Measurements from ENCODE around the gene FER.
"Not testable (repeated sequence)": the region's sequence is repeated elsewhere in the genome, so short reads cannot be mapped to it uniquely, and the experiment has no call there.

Gene FER

GRCh38 chr5:108957333-108957732, 209.6 kb downstream of the FER start:
- DNase-seq (ENCODE audit: low read depth in 2 of 2), result no peak

DNA sequence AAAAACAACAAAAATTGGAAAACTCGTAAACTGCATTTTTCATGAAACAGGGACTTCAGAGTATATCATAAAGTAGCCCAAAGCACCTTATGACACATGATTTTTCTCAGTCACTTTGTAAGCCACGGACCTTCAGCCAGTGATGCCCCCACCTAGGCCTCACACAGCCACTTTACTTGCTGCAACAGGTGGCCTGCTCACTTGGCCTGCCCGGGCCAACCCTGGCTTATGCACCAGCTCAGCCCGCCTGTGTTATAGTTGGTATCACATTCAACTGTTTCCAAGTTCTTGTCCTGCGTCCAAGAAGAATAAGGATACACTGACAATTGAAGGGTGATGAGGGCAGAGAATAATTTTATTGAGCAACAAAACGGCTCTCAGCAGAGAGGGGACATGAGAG, 219.2 kb downstream of the FER start:
- no peak for DNase-seq (ENCODE audit: low read depth in 2 of 2)

DNA sequence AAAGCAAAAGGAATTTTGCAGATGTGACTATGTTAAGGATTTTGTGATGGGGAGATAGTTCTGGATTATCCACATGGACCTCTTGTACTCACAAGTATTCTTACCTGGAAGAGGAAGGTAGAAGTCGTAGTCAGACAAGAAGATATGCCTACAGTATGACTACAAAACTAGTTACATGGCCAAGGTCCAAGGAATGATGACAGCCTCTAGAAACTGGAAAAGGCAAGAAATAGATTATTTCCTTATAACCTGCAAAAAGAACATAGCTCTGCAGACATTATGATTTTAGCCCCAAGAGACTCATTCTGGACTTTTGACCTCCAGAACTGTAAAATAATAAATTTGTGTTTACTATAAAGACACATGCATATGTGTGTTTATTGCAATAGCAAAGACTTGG, 226.9 kb downstream of the FER start:
- no peak for DNase-seq (ENCODE audit: low read depth in 2 of 2)

- no peak for DNase-seq (ENCODE audit: low read depth in 2 of 2)
Measured at GRCh38 chr5:108975697-108976096, 228.0 kb downstream of the FER start.

DNA sequence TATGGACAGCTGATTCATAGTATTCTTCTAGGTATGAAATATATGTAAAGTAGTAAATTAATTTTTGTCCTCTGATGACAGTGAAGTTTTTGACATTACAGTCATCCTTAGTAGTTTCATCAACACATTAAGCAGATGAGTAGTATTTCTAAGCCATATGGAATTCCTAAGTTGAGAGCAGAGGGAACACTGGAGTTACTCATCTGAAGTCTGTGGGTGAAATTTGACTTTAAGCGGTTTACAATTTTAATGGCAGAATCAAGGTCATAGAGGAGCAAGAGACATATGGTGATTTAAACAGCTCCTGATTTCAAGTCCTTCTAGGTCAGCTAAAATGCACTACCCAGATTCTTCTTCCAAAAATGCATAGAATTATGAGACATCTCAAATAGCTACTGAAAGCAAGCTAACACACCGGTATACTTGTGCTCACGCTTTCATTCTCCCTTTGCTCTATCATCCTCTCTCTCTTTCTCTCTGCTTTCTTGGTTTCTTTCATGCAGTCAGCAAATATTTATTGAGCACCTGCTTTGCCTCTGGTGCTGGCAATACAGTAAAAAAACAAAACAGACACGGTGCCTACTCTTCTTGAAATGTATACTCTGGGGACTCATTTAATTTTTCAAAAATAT, 235.9 kb downstream of the FER start:
- peak; percentile 44 to 54 for DNase-seq (ENCODE audit: low read depth in 2 of 2)

- DNase-seq (ENCODE audit: low read depth in 2 of 2), result no peak
Measured at GRCh38 chr5:108989761-108990392, 242.2 kb downstream of the FER start.

DNA sequence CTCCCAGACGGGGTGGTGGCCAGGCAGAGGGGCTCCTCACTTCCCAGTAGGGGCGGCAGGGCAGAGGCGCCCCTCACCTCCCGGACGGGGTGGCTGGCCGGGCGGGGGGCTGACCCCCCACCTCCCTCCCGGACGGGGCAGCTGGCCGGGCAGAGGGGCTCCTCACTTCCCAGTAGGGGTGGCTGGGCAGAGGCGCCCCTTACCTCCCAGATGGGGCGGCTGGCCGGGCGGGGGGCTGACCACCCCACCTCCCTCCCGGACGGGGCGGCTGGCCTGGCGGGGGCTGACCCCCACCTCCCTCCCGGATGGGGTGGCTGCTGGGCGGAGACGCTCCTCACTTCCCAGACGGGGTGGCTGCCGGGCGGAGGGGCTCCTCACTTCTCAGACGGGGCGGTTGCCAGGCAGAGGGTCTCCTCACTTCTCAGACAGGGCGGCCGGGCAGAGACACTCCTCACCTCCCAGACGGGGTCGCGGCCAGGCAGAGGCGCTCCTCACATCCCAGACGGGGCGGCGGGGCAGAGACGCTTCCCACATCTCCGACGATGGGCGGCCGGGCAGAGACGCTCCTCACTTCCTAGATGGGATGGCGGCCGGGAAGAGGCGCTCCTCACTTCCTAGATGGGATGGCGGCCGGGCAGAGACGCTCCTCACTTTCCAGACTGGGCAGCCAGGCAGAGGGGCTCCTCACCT, 244.8 kb downstream of the FER start:
- not testable (repeated sequence) for DNase-seq (ENCODE audit: low read depth in 2 of 2)

DNA sequence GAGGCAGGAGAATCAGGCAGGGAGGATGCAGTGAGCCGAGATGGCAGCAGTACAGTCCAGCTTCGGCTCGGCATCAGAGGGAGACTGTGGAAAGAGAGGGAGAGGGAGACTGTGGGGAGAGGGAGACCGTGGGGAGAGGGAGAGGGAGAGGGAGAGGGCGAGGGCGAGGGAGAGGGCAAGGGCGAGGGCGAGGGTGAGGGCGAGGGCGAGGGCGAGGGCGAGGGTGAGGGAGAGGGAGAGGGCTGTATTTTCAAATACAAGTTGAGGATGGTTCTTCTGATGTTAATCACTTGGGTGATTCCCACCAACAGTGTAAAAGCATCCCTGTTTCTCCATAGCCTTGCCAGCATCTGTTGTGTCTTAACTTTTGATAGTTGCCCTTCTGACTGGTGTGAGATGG, 245.7 kb downstream of the FER start:
- DNase-seq (ENCODE audit: low read depth in 2 of 2), result not testable (repeated sequence)

DNA sequence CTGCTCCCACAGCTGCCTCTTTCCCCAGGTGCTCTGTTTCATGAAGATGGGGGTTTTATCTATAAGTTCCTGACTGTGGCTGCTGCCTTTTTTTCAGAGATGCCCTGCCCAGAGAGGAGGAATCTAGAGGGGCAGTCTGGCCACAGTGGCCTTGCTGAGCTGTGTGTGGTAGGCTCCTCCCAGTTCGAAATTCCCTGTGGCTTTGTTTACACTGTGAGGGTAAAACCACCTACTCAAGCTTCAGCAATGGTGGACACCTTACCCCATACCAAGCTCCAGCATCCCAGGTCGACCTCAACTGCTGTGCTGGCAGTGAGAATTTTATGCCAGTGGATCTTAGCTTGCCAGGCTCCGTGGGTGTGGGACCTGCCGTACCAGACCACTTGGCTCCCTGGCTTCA, 250.0 kb downstream of the FER start:
- DNase-seq (ENCODE audit: low read depth in 2 of 2), result no peak

DNA sequence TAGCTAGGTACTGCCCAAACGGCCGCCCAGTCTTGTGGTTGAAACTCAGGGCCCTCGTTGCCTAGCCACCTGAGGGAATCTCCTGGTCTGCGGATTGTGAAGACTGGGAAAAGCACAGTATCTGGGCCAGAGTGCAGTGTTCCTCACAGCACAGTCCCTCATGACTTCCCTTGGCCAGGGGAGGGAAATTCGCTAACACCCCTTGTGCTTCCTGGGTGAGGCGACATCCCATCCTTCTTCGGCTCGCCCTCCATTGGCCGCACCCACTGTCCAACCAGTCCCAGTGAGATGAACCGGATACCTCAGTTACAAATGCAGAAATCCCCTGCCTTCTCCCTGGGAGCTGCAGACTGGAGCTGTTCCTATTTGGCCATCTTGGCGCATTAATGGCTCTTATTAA, 250.5 kb downstream of the FER start:
- DNase-seq (ENCODE audit: low read depth in 2 of 2), result no peak

DNA sequence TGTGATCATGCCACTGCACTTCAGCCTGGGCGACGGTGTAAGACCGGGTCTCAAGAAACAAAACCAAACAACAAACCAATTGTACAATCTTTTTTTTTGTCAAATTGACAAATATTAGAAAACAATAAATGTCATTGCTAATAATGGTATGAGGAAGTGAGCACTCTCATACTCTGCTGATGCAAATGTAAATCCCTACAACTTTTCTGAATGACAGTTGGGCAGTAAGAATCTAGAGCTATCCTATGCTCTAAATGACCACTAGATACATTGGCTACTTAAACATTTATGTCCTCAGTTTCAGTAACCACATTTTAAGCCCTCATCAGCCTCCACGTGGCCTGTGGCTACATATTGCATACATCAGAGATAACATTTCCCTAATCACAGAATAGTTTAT, 256.2 kb downstream of the FER start:
- DNase-seq (ENCODE audit: low read depth in 2 of 2), result no peak

GRCh38 chr5:109005297-109006009, 257.8 kb downstream of the FER start:
- no peak for DNase-seq (ENCODE audit: low read depth in 2 of 2)

GRCh38 chr5:109006129-109006528, 258.4 kb downstream of the FER start:
- no peak for DNase-seq (ENCODE audit: low read depth in 2 of 2)

- no peak for DNase-seq (ENCODE audit: low read depth in 2 of 2)
Measured at GRCh38 chr5:109016300-109016699, 268.6 kb downstream of the FER start.

DNA sequence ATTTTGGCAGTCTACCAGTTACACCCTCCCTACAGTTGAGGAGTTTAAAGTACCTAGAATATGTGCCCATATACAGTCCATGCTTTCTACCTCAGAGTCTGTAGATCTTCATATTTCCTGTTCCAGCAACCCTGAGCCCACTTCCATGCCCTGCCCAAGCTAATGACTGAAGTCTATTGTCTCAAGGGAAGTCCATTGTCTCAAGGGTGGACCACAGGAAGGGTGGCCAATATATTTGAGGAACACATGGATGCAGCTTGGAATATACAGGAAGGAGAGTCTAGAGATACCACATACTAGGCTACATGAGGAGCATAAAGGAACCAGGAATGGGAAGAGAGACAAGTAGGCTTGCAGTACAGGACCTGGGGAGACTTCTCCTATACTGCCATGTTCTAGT, 274.4 kb downstream of the FER start:
- no peak for DNase-seq (ENCODE audit: low read depth in 2 of 2)

DNA sequence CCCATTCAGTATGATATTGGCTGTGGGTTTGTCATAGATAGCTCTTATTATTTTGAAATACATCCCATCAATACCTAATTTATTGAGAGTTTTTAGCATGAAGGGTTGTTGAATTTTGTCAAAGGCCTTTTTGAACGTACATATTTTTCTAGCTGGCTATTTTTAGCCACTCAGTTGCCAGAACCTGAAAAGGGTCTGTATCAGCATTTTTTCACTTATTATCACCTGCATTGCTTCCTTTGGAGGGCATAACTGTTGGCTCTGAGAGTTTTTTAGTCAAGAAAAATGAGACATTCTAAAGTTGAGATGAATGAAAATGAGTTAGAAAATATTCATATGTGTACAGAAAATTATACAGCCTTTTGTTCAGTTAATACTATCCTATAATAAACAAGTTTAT, 278.0 kb downstream of the FER start:
- DNase-seq (ENCODE audit: low read depth in 2 of 2), result not testable (repeated sequence)

DNA sequence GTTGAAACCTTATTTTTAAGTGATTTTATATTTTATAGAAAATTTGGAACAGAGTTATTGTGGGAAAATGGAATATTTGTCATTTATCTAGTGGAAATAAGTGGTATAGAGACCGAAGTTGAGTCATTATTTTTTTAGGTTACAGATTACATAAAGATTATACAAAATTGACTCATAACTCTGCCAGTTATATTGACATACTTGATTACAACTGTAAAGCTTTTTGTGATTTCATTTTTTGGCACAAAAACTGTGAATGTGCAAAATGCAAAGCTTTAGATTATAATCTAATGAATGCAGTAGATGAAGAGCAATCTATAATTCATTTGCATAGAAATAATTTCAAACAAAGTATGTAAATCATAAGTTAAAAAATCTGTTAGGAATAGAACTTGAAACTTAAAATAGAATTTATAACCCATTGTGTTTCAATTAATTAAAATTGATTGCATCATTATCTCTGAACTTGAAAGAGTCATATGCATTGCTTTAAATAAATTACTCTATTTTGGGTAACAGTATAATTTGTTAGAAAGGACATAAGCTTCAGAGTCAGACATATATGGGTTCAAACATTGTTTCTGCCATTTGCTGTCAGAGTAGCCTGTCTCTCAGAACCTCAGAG, 280.4 kb downstream of the FER start:
- no peak for DNase-seq (ENCODE audit: low read depth in 2 of 2)

GRCh38 chr5:109028608-109029299, 281.1 kb downstream of the FER start:
- no peak for DNase-seq (ENCODE audit: low read depth in 2 of 2)

DNA sequence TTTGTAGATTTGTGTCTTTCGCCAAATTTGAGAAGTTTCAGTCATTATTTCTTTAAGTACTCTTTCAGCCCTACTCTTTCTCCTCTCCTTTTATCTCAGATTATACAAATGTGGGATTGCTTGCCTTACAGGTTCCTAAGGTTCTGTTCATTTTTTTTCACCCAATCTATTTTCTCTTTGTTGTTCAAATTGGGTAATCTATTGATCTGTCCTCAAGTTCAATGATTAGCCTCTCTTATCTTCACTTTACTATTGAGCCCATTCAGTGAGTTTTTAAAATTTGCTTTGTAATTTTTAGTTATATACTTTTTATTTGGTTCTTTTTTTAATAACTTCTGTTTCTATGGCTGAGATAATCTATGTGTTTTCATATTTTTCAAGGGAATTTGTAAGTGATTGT, 282.1 kb downstream of the FER start:
- DNase-seq (ENCODE audit: low read depth in 2 of 2), result no peak

GRCh38 chr5:109030360-109031143, 282.9 kb downstream of the FER start:
- no peak for DNase-seq (ENCODE audit: low read depth in 2 of 2)

- DNase-seq (ENCODE audit: low read depth in 2 of 2), result no peak
Measured at GRCh38 chr5:109034306-109034705, 286.6 kb downstream of the FER start.

Data from fibroblast of skin of left biceps (primary cell).